Limb (tissue), 2 donors: ENCODE measurements around the gene ZNF341.
"Not testable (repeated sequence)": the region's sequence is repeated elsewhere in the genome, so short reads cannot be mapped to it uniquely, and the experiment has no call there.

ENCODE experiments used
- DNase-seq, 2 donors: peaks; one replicate each; pipeline ENCODE4 v3.0.0-alpha.2; 2016; ENCODE audit errors: extremely low spot score in 2 of 2

Gene ZNF341

DNA sequence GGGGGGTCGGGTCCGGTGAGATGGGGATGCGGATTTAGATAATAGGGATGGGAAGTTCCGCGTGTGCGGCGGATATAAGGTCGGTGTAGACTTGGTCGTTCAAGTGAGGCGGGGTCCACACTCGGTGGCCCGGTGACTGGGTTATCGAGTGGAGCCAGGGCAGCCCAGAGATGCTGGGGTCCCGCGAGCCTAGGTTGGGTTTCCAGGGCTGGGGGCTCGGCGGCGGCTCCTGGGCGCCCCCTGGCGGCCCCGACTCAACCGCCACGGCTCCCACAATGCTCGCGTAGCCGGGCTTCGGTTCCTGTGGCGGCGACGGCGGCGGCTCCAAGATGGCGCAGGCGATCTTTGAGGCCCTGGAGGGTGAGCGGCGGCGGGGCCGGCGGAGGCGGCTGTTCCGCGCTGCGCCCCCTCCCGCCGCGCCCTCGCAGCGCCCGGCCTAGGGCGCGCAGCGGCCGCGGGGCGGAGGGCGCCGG, at the start of gene ZNF341:
TSS of gene ZNF341 (plus strand) at position 304 of the 473 bp plus-strand sequence. CDS start at position 330, 26 bp downstream.
- peak in 1 of 2 donors; percentile 96 for DNase-seq

DNA sequence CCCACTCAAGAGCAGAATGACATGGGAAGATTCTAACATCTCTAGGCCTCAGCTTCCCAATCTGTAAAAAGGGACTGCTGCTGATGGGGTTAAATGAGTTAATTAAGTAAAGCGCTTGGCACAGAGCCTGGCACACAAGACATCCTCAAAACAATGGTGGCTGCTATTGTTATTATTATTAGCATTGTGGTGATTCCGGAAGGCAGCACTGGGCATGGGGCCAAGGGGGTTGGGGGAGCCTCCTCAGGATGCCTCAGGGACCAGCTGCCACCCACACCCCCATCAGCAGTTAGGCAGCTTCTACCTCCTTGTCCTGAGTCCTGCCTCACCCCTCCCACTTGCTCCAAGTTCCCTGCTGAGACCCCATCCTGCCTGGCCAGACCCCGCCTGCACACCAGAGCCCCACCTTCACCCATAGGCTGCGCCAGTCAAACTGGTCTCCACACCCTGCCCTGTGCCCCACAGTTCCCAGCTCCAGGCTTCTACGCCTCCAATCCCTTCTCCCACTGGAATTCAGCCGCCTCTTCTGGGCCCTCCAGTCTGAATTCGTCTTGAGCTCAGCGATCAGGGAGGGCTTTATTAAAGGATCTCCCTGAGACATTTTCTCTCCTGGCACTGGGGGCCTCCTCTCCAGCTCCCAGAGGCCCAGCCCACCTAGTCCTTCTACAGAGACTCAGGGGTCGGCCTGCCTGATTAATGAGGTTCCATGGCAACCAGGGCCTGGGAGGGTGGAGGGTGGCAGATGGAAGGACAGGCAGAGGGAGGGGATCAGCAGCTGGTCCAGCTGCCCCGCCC, 47.1 kb upstream of the ZNF341 start:
- DNase-seq = peak in 1 of 2 donors; percentile 57

DNA sequence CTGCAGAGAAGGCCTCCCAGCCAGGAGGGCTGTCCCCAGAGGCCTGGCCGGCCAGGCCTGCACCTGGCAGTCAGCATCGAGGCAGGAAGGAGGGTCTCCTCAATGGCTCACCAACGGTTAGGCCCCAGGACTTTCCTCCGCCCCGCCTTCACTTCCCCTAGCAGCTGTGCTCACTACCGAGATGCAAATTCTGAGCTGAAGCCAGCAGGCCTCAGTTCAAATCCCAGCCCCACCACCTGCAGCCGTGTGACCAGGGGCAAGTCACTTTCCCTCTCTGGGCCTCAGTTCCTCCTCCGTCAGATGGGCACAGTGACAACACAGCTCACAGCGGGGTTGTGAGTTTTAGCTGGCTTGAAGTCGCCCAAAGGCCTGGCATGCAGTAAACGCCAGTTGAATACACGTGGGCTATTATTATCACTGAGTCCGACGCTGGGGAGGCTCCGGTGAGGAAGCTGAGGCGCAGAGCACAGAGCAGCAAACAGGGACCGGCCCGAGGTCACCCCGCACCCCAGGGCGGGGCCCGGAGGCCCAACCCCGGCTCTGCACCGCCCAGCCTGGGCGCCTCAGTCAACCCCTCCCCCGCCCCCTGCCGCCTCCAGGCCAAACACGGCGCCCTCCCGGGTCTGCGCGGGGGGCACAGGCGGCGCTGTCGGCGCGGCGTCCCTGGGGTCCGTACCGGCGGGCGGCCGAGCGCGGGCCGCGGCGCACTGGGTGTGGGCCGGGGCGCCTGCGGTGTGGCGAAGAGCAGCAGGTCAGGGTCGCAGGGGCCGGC, 46.3 kb upstream of the ZNF341 start:
- peak in 1 of 2 donors; percentile 61 for DNase-seq

DNA sequence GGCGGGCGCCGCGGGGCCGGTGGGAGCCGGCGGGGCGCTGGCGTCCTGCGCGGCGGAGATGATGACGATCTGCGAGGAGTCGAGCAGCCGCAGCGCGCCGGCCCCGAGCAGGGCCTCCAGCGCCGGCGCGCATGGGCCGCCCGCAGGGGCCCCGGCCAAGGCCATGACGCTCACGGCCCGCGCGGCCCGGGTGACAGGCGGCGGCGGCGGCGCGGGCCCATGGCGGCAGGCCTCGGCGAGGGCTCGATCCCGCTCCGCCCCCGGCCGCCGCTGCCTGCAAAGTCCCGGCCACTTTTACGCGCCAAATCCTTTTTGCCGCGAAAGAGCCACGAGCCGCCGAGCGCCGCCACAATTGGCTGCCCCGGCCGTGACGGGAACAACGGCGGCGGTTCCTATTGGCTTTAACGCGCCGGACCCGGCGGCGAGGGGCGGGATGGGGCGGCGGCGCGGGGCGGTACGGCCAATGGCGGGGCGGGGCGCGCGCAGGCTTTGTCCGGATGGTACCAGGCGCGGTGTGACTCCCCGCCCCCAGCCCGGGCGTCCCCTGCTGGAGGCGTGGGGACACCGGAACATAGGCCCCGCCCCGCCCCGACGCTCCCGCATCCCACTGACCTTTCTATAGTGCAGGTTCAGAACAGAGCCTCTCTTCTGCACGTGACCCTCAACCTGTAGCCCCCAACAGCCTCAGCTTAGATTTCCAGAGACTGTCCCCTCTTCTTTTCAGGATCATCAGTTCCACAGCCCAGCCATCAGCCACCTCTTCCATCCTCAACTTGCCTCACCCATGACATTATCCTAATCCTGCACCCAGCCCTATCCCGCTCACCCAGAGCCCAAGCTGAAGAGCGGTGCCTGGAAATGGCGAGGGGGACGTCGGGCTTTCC, 45.5 kb upstream of the ZNF341 start, which contains the start of gene E2F1:
TSS of gene E2F1 (minus strand) at position 286 of the 884 bp plus-strand sequence. CDS start at position 165, 121 bp downstream.
- peak; percentile 93 to 97 for DNase-seq

DNA sequence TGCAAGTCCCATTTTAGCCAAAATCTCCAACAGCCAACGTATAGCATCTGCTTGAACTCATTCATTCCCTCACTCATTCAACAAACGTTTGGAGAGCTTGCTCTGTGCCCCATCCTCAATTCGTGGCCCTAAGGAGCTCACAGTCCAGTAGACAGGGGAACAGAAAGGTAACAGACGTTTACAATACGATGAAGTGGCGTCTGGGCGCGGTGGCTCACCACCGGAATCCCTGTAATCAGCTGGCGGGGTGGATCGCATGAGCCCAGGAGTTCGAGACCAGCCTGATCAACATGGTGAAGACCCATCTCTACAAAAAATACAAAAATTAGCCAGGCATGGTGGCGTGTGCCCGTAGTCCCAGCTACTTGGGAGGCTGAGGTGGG, 44.8 kb upstream of the ZNF341 start:
- DNase-seq = no peak

DNA sequence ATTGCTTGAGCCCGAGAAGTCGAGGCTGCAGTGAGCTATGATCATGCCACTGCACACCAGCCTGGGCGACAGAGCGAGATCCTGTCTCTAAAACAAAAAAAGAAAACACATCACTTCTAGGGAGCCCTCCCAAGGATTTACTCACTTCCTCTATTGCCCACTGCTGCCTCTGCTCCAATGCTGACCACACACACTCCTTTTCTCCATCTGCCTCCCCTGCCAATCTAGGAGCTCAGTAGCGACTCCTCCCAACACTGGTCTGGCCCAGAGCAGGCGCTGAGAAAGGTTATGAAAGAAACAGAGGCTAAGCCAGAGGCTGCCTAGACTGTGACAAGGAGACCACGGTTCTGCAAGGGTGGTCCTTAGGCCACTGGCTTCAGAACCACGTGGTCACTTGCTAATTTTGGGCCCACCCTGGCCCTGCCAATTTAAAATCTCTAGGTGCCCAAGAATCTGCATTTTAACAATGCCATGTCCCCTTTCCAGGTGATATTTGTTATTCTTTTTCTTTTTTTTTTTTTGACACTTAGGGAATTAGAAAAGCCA, 44.4 kb upstream of the ZNF341 start:
- no peak for DNase-seq

DNA sequence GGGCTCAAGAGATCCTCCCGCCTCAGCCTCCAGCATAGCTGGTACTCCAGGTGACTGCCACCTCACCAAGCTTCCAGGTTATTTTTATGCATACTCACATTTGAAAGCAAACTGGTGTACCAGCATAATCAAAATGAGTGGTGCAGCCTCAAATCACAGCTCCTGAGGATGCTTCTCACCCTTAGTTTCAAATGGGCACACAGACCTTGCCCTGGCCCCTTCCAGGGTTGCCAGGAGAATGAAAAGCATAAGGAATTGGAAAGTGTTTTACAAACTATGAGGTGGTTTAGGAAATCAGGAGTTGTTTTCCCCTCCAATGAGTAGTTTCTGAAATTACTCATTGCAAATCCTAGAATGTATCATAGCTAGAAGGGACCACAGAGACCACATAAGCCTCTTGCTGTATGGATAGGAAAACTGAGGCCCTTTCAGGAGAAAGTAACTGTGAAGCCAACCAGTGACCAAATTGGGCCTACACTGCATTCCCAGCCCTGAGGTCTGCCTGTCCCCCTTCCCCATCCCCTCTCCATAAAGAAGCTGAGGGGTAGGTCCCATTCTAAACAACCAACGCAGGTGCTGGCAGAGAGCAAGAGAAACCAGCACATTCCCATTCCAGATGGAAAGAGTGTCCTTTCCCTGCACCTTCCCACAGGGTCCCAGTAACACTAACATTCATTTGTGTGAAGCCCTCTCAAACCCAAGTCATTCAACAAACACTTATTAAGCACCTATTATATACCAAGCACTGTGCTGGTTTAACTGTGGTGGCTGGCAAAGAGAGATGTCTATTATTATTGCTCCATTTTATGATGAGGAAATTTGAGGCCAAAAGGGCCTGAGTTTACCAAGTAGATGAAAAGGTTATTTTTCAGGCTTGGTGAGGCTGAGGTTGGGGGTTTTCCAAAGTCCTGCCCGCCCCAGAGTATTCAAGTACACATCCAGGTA, 43.5 kb upstream of the ZNF341 start:
- DNase-seq = no peak

DNA sequence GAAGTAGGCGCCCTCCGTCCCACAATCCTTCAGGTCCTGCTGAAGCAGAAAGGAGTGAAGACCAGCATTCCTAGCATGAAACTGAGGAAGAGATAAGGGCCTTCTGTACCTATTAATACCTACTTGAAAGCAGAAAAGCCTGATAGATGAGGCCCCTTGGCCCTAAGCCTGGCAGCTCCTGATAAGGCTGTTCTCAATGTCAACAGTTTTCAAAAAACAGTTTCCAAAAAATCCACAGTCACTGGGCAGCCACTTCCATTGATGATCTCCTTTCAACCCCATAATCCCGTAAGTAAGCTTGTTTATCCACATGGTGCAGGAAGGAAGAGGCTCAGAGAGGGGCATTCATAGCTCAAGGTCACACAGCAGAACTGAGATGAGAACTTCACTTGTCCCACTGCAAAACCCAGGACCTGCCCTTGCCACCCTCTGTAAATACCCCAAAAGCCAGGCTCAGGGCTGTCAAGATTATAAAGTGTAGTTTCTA, 42.8 kb upstream of the ZNF341 start:
- no peak for DNase-seq

DNA sequence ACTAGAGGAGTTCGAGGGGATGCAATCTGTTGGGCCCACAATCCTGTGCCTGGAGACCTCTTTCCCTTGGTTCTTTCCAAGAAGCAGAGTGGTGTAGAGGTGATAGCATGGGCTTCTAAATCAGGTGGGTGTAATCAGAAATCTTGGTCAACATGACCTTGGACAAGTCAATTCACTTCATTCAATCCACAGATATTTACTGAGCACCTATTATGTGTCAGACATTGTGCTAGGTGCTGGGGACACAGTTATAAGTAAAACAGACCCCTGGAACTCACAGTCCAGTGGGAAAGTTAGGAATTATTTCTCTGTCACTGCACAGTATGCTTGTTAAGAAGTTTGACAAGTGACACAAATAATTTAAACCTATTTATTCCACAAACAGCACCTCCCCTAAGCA, 42.3 kb upstream of the ZNF341 start:
- no peak for DNase-seq

DNA sequence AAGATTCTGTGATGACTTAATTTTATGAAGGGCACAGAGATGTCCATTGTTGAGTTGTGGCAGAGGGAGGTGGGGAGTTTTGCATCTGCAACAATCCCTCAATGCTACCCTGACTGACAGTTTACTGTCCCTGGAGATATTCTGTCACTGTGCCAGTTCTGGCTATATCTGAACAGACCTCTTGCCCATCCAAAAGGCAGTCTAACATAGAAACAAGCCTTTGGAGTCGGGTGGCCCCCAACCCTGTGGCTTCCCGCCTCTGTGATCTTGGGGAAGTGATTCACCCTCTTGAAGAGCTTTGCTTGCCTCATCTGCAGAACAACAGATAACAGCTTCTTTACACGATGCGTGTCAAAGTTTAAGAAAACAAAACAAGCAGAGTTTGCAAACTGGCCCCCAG, 41.8 kb upstream of the ZNF341 start:
- no peak for DNase-seq

DNA sequence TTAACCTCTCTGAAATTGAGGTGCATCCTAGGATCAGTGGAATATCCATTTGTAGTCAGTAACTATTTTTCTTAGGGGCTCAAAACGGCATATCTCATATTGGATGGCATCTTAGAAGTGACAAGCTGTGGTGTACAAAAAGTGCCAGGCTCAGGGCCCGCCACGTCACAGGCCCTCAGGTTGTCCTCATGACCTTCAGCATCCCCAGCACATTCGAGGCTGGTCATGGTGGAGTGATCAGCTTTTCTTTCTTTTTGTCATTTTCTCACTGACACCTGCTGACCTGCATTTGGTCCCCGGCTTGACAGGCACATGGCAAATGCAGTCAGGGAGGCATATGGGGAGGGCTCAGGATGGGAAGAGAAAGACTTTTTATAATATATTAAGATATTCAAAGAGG, 38.5 kb upstream of the ZNF341 start:
- no peak for DNase-seq

DNA sequence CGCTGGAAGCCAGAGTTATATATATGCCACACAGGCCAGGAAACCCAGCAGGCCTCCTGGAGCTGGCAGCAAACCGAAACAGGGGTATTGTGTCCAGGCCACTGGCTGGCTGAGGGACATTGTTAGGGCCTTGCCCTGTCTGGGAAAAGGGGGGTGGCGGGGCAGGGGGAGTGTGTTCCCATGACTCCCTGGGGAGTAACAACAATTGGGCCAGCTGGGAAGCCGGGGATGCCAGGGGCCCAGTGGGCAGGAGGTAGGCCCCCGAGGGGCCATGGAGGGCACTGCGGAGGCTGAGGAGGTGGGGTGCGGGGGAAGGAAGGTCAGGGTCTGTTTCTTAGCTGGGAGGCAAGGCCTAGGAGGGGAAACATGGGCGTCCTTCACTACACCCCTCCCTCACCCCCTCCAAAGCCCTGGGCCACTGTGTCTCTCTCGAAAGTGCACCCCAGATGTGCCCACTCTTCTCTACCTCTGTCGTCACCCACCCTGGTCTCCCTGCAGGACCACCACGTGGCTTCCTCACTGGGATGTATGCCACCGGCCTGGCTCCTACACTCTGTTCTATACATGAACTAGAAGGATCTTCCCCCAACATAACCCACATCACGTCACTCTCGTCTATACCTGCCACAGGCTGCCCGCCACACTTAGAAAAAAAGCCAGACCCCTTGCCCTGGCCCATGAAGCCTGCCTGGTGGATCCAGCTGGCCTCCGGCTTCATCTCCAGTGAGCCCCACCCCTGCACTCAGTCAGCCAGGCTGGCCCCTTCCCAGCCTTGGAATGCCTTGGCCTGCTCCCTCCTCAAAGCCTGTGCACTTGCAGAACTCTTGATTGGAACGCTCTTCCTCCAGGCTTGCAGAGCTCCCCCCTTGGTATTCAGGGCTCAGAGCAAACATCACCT, 37.8 kb upstream of the ZNF341 start:
- DNase-seq = peak in 1 of 2 donors; percentile 57

DNA sequence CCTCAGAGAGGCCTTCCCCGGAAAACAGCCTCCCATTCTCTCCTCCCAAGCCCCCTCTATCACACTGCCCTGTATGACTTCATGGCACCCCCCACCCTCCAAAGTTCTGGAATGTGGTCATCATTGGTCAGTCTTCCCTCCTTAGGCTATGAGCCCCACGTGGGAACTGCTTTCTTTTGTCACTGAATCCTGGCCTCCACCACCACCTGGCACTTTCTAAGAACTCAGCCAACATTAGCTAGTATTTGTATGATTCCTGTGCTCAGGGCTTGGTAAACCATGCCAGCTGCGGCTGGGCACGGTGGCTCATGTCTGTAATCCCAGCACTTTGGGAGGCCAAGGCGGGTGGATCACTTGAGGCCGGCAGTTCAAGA, 37.2 kb upstream of the ZNF341 start:
- no peak for DNase-seq

DNA sequence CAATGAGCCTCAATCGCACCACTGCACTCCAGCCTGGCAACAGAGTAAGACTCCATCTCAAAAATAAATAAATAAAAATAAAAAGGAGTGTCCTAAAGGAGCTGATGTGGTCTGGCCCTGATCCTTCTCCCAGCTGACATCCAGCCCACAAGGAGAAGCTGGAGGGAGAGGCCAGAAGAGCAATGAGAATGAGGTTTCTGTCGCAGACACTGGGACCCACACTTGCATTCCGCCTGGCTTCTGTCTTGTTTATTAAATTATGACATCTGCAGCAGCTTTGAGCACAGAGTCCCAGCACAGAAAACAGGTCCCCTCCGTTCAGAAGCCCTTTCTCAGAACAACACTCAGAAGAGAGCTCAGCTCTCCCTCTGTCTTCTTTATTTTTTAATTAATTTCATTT, 35.3 kb upstream of the ZNF341 start:
- no peak for DNase-seq

DNA sequence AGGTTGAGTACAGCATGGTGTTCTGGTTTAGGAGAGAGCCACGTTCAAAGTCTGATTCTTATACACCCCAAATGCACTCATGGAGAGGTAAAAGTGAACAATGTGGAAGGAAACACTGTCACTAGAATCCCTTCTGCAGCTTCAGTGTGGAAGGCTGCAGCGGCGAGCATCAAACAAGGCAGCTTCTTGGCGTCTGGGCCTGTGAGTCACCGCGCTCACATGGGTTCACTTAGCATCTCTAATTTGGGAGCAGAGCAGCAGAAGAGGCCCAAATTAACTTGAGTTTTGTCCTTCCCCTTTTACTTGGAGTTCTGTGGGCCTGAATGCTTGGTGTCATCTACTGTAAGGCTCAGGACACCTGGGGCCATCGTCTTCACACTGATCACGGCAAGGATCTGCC, 34.7 kb upstream of the ZNF341 start:
- DNase-seq = no peak

DNA sequence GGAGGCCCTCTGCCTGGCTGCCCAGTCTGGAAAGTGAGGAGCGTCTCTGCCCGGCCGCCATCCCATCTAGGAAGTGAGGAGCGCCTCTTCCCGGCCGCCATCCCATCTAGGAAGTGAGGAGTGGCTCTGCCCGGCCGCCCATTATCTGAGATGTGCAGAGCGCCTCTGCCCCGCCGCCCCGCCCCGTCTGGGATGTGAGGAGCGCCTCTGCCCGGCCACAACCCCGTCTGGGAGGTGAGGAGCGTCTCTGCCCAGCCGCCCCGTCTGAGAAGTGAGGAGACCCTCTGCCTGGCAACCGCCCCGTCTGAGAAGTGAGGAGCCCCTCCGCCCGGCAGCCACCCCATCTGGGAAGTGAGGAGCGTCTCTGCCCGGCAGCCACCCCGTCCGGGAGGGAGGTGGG, 32.8 kb upstream of the ZNF341 start:
- DNase-seq = not testable (repeated sequence)

DNA sequence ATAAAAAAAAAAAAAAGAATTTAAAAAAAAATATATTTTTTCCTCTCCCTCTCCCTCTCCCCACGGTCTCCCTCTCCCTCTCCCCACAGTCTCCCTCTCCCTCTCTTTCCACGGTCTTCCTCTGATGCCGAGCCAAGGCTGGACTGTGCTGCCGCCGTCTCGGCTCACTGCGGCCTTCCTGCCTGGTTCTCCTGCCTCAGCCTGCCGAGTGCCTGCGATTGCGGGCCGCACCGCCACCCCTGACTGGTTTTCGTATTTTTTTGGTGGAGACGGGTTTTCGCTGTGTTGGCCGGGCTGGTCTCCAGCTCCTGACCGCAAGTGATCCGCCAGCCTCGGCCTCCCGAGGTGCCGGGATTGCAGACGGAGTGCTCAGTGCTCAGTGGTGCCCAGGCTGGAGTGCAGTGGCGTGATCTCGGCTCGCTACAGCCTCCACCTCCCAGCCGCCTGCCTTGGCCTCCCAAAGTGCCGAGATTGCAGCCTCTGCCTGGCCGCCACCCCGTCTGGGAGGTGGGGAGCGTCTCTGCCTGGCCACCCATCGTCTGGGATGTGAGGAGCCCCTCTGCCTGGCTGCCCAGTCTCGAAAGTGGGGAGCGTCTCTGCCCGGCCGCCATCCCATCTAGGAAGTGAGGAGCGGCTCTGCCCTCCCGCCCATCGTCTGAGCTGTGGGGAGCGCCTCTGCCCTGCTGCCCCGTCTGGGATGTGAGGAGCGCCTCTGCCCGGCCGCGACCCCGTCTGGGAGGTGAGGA, 30.9 kb upstream of the ZNF341 start:
- DNase-seq = not testable (repeated sequence)
